GM12872 (cell line): ENCODE data around the gene DUSP1.
A peak's percentile ranks its signal among the peaks of the same experiment; 100 is the strongest.

Experiments
- CTCF ChIP-seq: IDR thresholded peaks from 3 replicates; pipeline ENCODE4 v1.5.1; 2011; ENCODE audit warnings: low read depth, mild to moderate bottlenecking, low read length, moderate library complexity; ENCODE audit not compliant: insufficient read depth

DUSP1 gene

GRCh38 chr5:172770675-172771438, at the start of gene DUSP1:
DUSP1 (minus strand) TSS chr5:172771195; CDS start chr5:172770952, 243 bp downstream.
- peak; percentile 53 for TF ChIP-seq CTCF

GRCh38 chr5:172820046-172820767, 49.2 kb upstream of the DUSP1 start:
- TF ChIP-seq CTCF = no peak

- no peak for TF ChIP-seq CTCF
Observed at GRCh38 chr5:172819569-172819968, 48.6 kb upstream of the DUSP1 start.

GRCh38 chr5:172818081-172818480, 47.1 kb upstream of the DUSP1 start:
- no peak for TF ChIP-seq CTCF

GRCh38 chr5:172817664-172818063, 46.7 kb upstream of the DUSP1 start:
- no peak for TF ChIP-seq CTCF

GRCh38 chr5:172816925-172817562, 46.0 kb upstream of the DUSP1 start:
- no peak for TF ChIP-seq CTCF

GRCh38 chr5:172815631-172816030, 44.6 kb upstream of the DUSP1 start:
- no peak for TF ChIP-seq CTCF
